Panc1 (cell line): Measurements from ENCODE around the gene TXNRD1.

Experiments
- CTCF ChIP-seq: fragments of 450-650 bp; IDR thresholded peaks from 2 replicates; pipeline ENCODE4 v1.5.1; 2017; ENCODE audit warnings: mild to moderate bottlenecking
- POLR2AphosphoS5 ChIP-seq: IDR thresholded peaks from 2 replicates; pipeline ENCODE4 v1.6.1; 2012; ENCODE audit warnings: mild to moderate bottlenecking, low read depth, low read length, moderate library complexity
- REST ChIP-seq, 2 experiments: IDR thresholded peaks; 2 replicates each; pipeline ENCODE4 v1.6.1; 2011 to 2012; ENCODE audit warnings: low read depth in 2 of 2, control low read depth in 1 of 2, low read length in 1 of 2, mild to moderate bottlenecking in 1 of 2, moderate library complexity in 1 of 2; ENCODE audit not compliant: insufficient read depth in 1 of 2
- TCF7L2 ChIP-seq: IDR thresholded peaks from 2 replicates; pipeline ENCODE4 v1.6.1; 2011; ENCODE audit warnings: mild to moderate bottlenecking, low read depth, low read length, inconsistent platforms

DNA sequence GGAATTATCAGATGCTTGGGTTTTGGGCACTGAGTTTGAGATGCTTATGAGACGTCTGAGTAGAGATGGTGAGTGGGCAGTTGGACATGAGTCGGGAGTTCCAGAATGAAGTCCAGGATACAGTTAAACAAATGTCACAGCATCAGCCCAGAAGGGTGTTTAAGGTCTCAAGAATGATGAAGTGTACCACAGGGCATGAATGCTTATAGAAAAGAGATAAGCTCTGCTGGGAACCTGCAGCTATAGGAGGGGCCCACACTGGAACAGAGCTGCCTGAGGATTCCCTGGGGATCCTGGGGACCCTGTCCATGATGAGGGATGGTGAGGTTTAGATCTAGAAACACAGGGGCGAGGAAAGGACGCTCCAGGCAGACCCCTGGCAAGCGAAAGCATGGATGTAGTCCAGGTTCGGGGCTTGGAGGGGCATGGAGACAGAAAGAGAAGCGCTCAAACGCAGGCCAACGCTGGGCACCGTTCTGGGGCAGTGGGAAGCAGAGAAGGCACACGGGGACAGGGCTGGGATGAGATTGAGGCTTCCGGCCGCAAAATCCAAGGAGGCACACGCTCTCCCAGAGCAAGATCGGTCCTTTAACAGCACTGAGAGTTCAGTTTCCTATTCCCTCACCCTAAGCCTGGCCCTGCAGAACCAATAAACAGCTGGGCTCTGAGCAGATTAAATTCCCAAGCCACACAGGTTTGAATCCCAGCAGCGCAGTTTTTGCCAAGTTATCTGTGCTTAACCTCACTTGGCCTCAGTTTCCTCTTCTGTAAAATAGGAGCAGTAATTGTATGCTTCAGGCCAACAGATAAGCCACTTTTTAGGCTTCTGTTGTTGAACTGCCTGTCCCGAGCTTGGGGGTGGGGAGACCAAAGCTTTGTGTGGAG is 140.9 kb downstream of the TXNRD1 start:
- peak; percentile 92 for TF ChIP-seq POLR2AphosphoS5
- no peak for TF ChIP-seq CTCF
- 0 out of 4 replicates have a peak, but pooled peaks of 1 of the 2 experiments have one; percentile 28 for TF ChIP-seq REST (IDR thresholded peaks at IDR 0.05; ENCODE audit: insufficient read depth in 1 of 2, low read depth in 2 of 2, low read length in 1 of 2)
- no peak; the same call in 1 of the 2 replicates for TF ChIP-seq TCF7L2
